Measurements from ENCODE around the gene MAP3K15. TPM values are rescaled to one million over a fixed set of nuclear protein-coding genes. Genes with fewer than 3 reads are reported as not detected.
"Not testable (repeated sequence)": the region's sequence is repeated elsewhere in the genome, so short reads cannot be mapped to it uniquely, and the experiment has no call there.

The MAP3K15 gene
- polyA plus RNA-seq, 3 donors, result not detected

GRCh38 chrX:19443869-19444526 is 71.3 kb downstream of the MAP3K15 start:
- H3K9me3 ChIP-seq (replicated peaks in 1 of 2; ENCODE audit: control insufficient read depth in 1 of 2, insufficient read depth in 1 of 2, low read length in 2 of 2), result no peaks in the 10 kb centered on the region
- WGBS (ENCODE audit: insufficient coverage), result 86% methylated on average over 1 of the region's 10 CpGs
- H3K27me3 Mint-ChIP-seq (ENCODE audit: low read depth in 3 of 3), result peaks cover 1 to 6% (median 3%) of the 10 kb centered on the region in 3 donors
- intact Hi-C loops (cut with micrococcal nuclease), result no loop called here
- no peaks in the 10 kb centered on the region for H3K27me3 ChIP-seq (ENCODE audit: control insufficient read depth in 2 of 2, insufficient read depth in 2 of 2, low read length in 2 of 2)
- DNase-seq, result no peak
- H3K4me1 ChIP-seq (ENCODE audit: control insufficient read depth in 1 of 2, insufficient read depth in 2 of 2, low read length in 2 of 2), result no peaks in the 10 kb centered on the region
- no peak overlapping the region for H2AFZ ChIP-seq (ENCODE audit: insufficient read depth, low read depth, low read length, poor library complexity, severe bottlenecking)
- H3K79me2 ChIP-seq (ENCODE audit: insufficient read depth, low read length), result no peaks in the 10 kb centered on the region
- no peak overlapping the region for H3K27ac Mint-ChIP-seq
- H3K9ac ChIP-seq (ENCODE audit: insufficient read depth, low read length, poor library complexity, severe bottlenecking), result no peak overlapping the region
- no peak for TF ChIP-seq CTCF (IDR thresholded peaks at IDR 0.05)
- H3K36me3 Mint-ChIP-seq, result no peaks in the 10 kb centered on the region
- no peak overlapping the region for H3K4me3 ChIP-seq (replicated peaks in 1 of 3; ENCODE audit: low read depth in 2 of 3, low read length in 3 of 3)
- H3K36me3 ChIP-seq (replicated peaks in 1 of 2; ENCODE audit: control insufficient read depth in 1 of 2, insufficient read depth in 2 of 2, low read length in 2 of 2), result no peaks in the 10 kb centered on the region
- H3K27ac ChIP-seq (ENCODE audit: low read depth in 1 of 2, low read length in 2 of 2), result no peak overlapping the region
- peaks cover 6% of the 10 kb centered on the region for H3K4me1 Mint-ChIP-seq
- no peak overlapping the region for H3K4me2 ChIP-seq (replicated peaks; ENCODE audit: extremely low read depth, low read length, poor library complexity, severe bottlenecking)
- H3K9me3 Mint-ChIP-seq, result peaks cover 0 to 3% (median 0%) of the 10 kb centered on the region in 7 donors
- H4K20me1 ChIP-seq (ENCODE audit: insufficient read depth, low read length), result no peaks in the 10 kb centered on the region
- H3K4me3 Mint-ChIP-seq, result no peak overlapping the region

GRCh38 chrX:19440713-19441112 is 74.6 kb downstream of the MAP3K15 start:
- H3K9me3 Mint-ChIP-seq, result peaks cover 0 to 3% (median 0%) of the 10 kb centered on the region in 7 donors
- H4K20me1 ChIP-seq (ENCODE audit: insufficient read depth, low read length), result no peaks in the 10 kb centered on the region
- no peak for DNase-seq
- no peaks in the 10 kb centered on the region for H3K4me1 ChIP-seq (ENCODE audit: control insufficient read depth in 1 of 2, insufficient read depth in 2 of 2, low read length in 2 of 2)
- WGBS (ENCODE audit: insufficient coverage), result 30% methylated on average over 1 of the region's 3 CpGs
- no peak overlapping the region for H3K4me2 ChIP-seq (replicated peaks; ENCODE audit: extremely low read depth, low read length, poor library complexity, severe bottlenecking)
- no peaks in the 10 kb centered on the region for H3K36me3 Mint-ChIP-seq
- H3K4me1 Mint-ChIP-seq, result peaks cover 6% of the 10 kb centered on the region
- no peak overlapping the region for H3K27ac ChIP-seq (ENCODE audit: low read depth in 1 of 2, low read length in 2 of 2)
- H3K4me3 ChIP-seq (replicated peaks in 1 of 3; ENCODE audit: low read depth in 2 of 3, low read length in 3 of 3), result no peak overlapping the region
- intact Hi-C loops (cut with micrococcal nuclease), result no loop called here
- no peak overlapping the region for H3K9ac ChIP-seq (ENCODE audit: insufficient read depth, low read length, poor library complexity, severe bottlenecking)
- no peaks in the 10 kb centered on the region for H3K9me3 ChIP-seq (replicated peaks in 1 of 2; ENCODE audit: control insufficient read depth in 1 of 2, insufficient read depth in 1 of 2, low read length in 2 of 2)
- no peak overlapping the region for H2AFZ ChIP-seq (ENCODE audit: insufficient read depth, low read depth, low read length, poor library complexity, severe bottlenecking)
- peaks cover 2 to 6% (median 3%) of the 10 kb centered on the region in 3 donors for H3K27me3 Mint-ChIP-seq (ENCODE audit: low read depth in 3 of 3)
- TF ChIP-seq CTCF (IDR thresholded peaks at IDR 0.05), result no peak
- H3K27ac Mint-ChIP-seq, result no peak overlapping the region
- no peak overlapping the region for H3K4me3 Mint-ChIP-seq
- no peaks in the 10 kb centered on the region for H3K36me3 ChIP-seq (replicated peaks in 1 of 2; ENCODE audit: control insufficient read depth in 1 of 2, insufficient read depth in 2 of 2, low read length in 2 of 2)
- H3K79me2 ChIP-seq (ENCODE audit: insufficient read depth, low read length), result no peaks in the 10 kb centered on the region
- no peaks in the 10 kb centered on the region for H3K27me3 ChIP-seq (ENCODE audit: control insufficient read depth in 2 of 2, insufficient read depth in 2 of 2, low read length in 2 of 2)

GRCh38 chrX:19422661-19423060 is 92.6 kb downstream of the MAP3K15 start:
- H3K79me2 ChIP-seq (ENCODE audit: insufficient read depth, low read length); H4K20me1 ChIP-seq (ENCODE audit: insufficient read depth, low read length); H3K4me1 ChIP-seq (ENCODE audit: control insufficient read depth in 1 of 2, insufficient read depth in 2 of 2, low read length in 2 of 2); H3K9ac ChIP-seq (ENCODE audit: insufficient read depth, low read length, poor library complexity, severe bottlenecking); H3K27me3 Mint-ChIP-seq (ENCODE audit: low read depth in 3 of 3); H3K36me3 ChIP-seq (replicated peaks in 1 of 2; ENCODE audit: control insufficient read depth in 1 of 2, insufficient read depth in 2 of 2, low read length in 2 of 2); H2AFZ ChIP-seq (ENCODE audit: insufficient read depth, low read depth, low read length, poor library complexity, severe bottlenecking); H3K4me2 ChIP-seq (replicated peaks; ENCODE audit: extremely low read depth, low read length, poor library complexity, severe bottlenecking); intact Hi-C loops (cut with micrococcal nuclease); H3K9me3 ChIP-seq (replicated peaks in 1 of 2; ENCODE audit: control insufficient read depth in 1 of 2, insufficient read depth in 1 of 2, low read length in 2 of 2); DNase-seq; H3K4me1 Mint-ChIP-seq; H3K4me3 ChIP-seq (replicated peaks in 1 of 3; ENCODE audit: low read depth in 2 of 3, low read length in 3 of 3); H3K36me3 Mint-ChIP-seq; H3K27ac ChIP-seq (ENCODE audit: low read depth in 1 of 2, low read length in 2 of 2); H3K27ac Mint-ChIP-seq; H3K4me3 Mint-ChIP-seq; H3K27me3 ChIP-seq (ENCODE audit: control insufficient read depth in 2 of 2, insufficient read depth in 2 of 2, low read length in 2 of 2): not testable (repeated sequence)
- WGBS (ENCODE audit: insufficient coverage), result no CpG with 5 or more reads among the region's 4 CpGs
- peaks cover 0 to 18% (median 5%) of the 10 kb centered on the region in 7 donors for H3K9me3 Mint-ChIP-seq

All from CD14-positive monocyte (primary cell).